Common myeloid progenitor, CD34-positive (primary cell): ENCODE measurements around the gene RRP15. TPM values are rescaled to one million over a fixed set of nuclear protein-coding genes. Genes with fewer than 3 reads are reported as not detected.

Experiments used
- CTCF ChIA-PET: fragments of 350-600 bp; sonication (Branson Sonifier 250); formaldehyde crosslinking; loops from one replicate; lab custom pipeline; 2021; ENCODE audit warnings: antibody characterized with exemption; lab: Charles Lee
- POLR2A ChIA-PET: fragments of 350-600 bp; sonication (Branson Sonifier 250); formaldehyde crosslinking; loops from one replicate; lab custom pipeline; 2021; ENCODE audit warnings: antibody characterized with exemption; lab: Charles Lee
- DNase-seq, 3 donors: peaks; one replicate each; pipeline versions ENCODE4 v3.0.0 to v3.0.0-alpha.2; 2013
- H3K27ac ChIP-seq, 2 experiments: 1 replicate in 1 of 2; 2 replicates in 1 of 2; pipeline ENCODE4 v1.7.0; 2013; ENCODE audit warnings: inconsistent platforms in 2 of 2, low read length in 2 of 2, mild to moderate bottlenecking in 2 of 2, low read depth in 1 of 2, moderate library complexity in 1 of 2; ENCODE audit not compliant: severe bottlenecking in 2 of 2, insufficient read depth in 1 of 2, poor library complexity in 1 of 2
- H3K27me3 ChIP-seq, 5 experiments: replicated peaks in 2 of 5; 1 replicate in 3 of 5; 2 replicates in 2 of 5; pipeline versions ENCODE4 v1.6.1 to v1.7.0; 2013; ENCODE audit warnings: low read length in 4 of 5, mild to moderate bottlenecking in 2 of 5, moderate library complexity in 2 of 5, inconsistent platforms in 1 of 5; ENCODE audit not compliant: insufficient read depth in 5 of 5, control insufficient read depth in 4 of 5
- H3K36me3 ChIP-seq, 4 experiments: 1 replicate in 2 of 4; 2 replicates in 2 of 4; pipeline versions ENCODE4 v1.6.1 to v1.7.0; 2013; ENCODE audit warnings: low read length in 3 of 4, control low read depth in 1 of 4, mild to moderate bottlenecking in 1 of 4; ENCODE audit not compliant: control insufficient read depth in 4 of 4, insufficient read depth in 4 of 4
- H3K4me1 ChIP-seq, 4 experiments: 1 replicate in 3 of 4; 2 replicates in 1 of 4; pipeline versions ENCODE4 v1.6.1 to v1.7.1; 2013; ENCODE audit warnings: low read length in 3 of 4, mild to moderate bottlenecking in 3 of 4, control low read depth in 1 of 4, inconsistent platforms in 1 of 4, moderate library complexity in 1 of 4; ENCODE audit not compliant: control insufficient read depth in 4 of 4, insufficient read depth in 4 of 4; ENCODE audit errors: control extremely low read depth in 1 of 4
- H3K4me3 ChIP-seq, 7 experiments: 1 replicate in 4 of 7; 2 replicates in 3 of 7; pipeline versions ENCODE4 v1.5.1 to v1.7.0; 2013; ENCODE audit warnings: mild to moderate bottlenecking in 7 of 7, low read length in 6 of 7, moderate library complexity in 6 of 7, inconsistent platforms in 2 of 7, low read depth in 2 of 7, control low read depth in 1 of 7; ENCODE audit not compliant: insufficient read depth in 4 of 7, control insufficient read depth in 1 of 7; ENCODE audit errors: extremely low read depth in 1 of 7
- H3K9me3 ChIP-seq, 5 experiments: 1 replicate in 4 of 5; 2 replicates in 1 of 5; pipeline versions ENCODE4 v1.6.1 to v1.7.1; 2013; ENCODE audit warnings: low read length in 4 of 5, mild to moderate bottlenecking in 2 of 5, inconsistent platforms in 1 of 5, low read depth in 1 of 5, moderate library complexity in 1 of 5; ENCODE audit not compliant: control insufficient read depth in 4 of 5, insufficient read depth in 2 of 5; ENCODE audit errors: control extremely low read depth in 1 of 5
- WGBS: methylation state at CpG from one replicate; pipeline ENCODE4 v1.1.5; 2013; ENCODE audit not compliant: insufficient coverage; 5-methylcytosine and 5-hydroxymethylcytosine counted together
- polyA plus RNA-seq: library from polyadenylated mRNA; unstranded; fragments of 120-200 nt; gene quantifications from one replicate; pipeline ENCODE4 v1.2.1, GENCODE V29; 2013

Gene RRP15
- polyA plus RNA-seq: 11.1 TPM

GRCh38 chr1:218284917-218285635, at the start of gene RRP15:
Gene RRP15 (plus strand): TSS chr1:218285293. CDS start chr1:218285317, 24 bp downstream.
- Histone ChIP-seq H3K4me1 (peaks cover 10 to 25% (median 15%) of the 10 kb centered on the region in 4 experiments), H3K4me3 (peak within 1 kb of the TSS; percentile 73 to 99 (median 89)), H3K27me3 (peaks cover 0 to 2% (median 0%) of the 10 kb centered on the region in 5 experiments), H3K36me3 (no peaks in the 10 kb centered on the region), H3K27ac (peak within 1 kb of the TSS; percentile 74 to 90), H3K9me3 (peaks cover 0 to 5% (median 4%) of the 10 kb centered on the region in 5 experiments)
- ChIA-PET CTCF (interaction anchor here (0.9 to 2.1 kb wide), 7 partner anchors 9 to 57 kb away, joined by 3 to 10 read pairs (median 4); no protein-coding TSS in a partner anchor), POLR2A (interaction anchor here (1.1 kb wide), 1 partner anchor 22 kb away, joined by 3 read pairs; no protein-coding TSS in a partner anchor)
- WGBS: 0% methylated on average over 28 of the region's 45 CpGs
- peak; percentile 92 to 97 (median 95) for DNase-seq

- no peak overlapping the region for H3K4me3 ChIP-seq
- no peak overlapping the region for H3K27ac ChIP-seq
- 93% methylated on average over 2 of the region's 3 CpGs for WGBS
- DNase-seq: no peak
- H3K27me3 ChIP-seq: peaks cover 0 to 3% (median 0%) of the 10 kb centered on the region in 5 experiments
- no peaks in the 10 kb centered on the region for H3K36me3 ChIP-seq
- H3K4me1 ChIP-seq: no peaks in the 10 kb centered on the region
- POLR2A ChIA-PET: no interaction called here
- H3K9me3 ChIP-seq: no peaks in the 10 kb centered on the region
- CTCF ChIA-PET: no interaction called here
These were observed 42.9 kb upstream of the RRP15 start for GRCh38 chr1:218242171-218242570.

GRCh38 chr1:218247339-218247738, 37.8 kb upstream of the RRP15 start:
- Histone ChIP-seq H3K4me3 (no peak overlapping the region), H3K27ac (no peak overlapping the region), H3K36me3 (no peaks in the 10 kb centered on the region), H3K4me1 (no peaks in the 10 kb centered on the region), H3K9me3 (no peaks in the 10 kb centered on the region), H3K27me3 (peaks cover 0 to 3% (median 3%) of the 10 kb centered on the region in 5 experiments)
- POLR2A ChIA-PET: no interaction called here
- DNase-seq: no peak
- CTCF ChIA-PET: no interaction called here

- Histone ChIP-seq H3K9me3 (no peaks in the 10 kb centered on the region), H3K27ac (no peak overlapping the region), H3K36me3 (no peaks in the 10 kb centered on the region), H3K4me3 (no peak overlapping the region), H3K27me3 (peaks cover 0 to 5% (median 3%) of the 10 kb centered on the region in 5 experiments), H3K4me1 (no peaks in the 10 kb centered on the region)
- POLR2A ChIA-PET: no interaction called here
- no peak for DNase-seq
- WGBS: 100% methylated on average over 1 of the region's 6 CpGs
- CTCF ChIA-PET: interaction anchor here (1.9 kb wide), 1 partner anchor 11 kb away, joined by 6 read pairs; no protein-coding TSS in a partner anchor
These were observed 35.6 kb upstream of the RRP15 start for GRCh38 chr1:218249338-218250140.

- Histone ChIP-seq H3K27me3 (peaks cover 0 to 5% (median 3%) of the 10 kb centered on the region in 5 experiments), H3K4me3 (no peak overlapping the region), H3K36me3 (no peaks in the 10 kb centered on the region), H3K9me3 (no peaks in the 10 kb centered on the region), H3K27ac (no peak overlapping the region), H3K4me1 (no peaks in the 10 kb centered on the region)
- WGBS: 93% methylated on average over 3 of the region's 4 CpGs
- ChIA-PET CTCF (interaction anchor here (0.6 to 1.9 kb wide), 2 partner anchors 10 to 466 kb away, joined by 3 to 6 read pairs; no protein-coding TSS in a partner anchor), POLR2A (no interaction called here)
- DNase-seq: no peak
These were observed 34.6 kb upstream of the RRP15 start for GRCh38 chr1:218250492-218250891.

GRCh38 chr1:218254296-218254946, 30.7 kb upstream of the RRP15 start:
- Histone ChIP-seq H3K4me1 (no peaks in the 10 kb centered on the region), H3K9me3 (no peaks in the 10 kb centered on the region), H3K27me3 (peaks cover 0 to 3% (median 2%) of the 10 kb centered on the region in 5 experiments), H3K4me3 (no peak overlapping the region), H3K27ac (no peak overlapping the region), H3K36me3 (no peaks in the 10 kb centered on the region)
- DNase-seq: no peak
- WGBS: 73% methylated on average over 4 of the region's 8 CpGs
- ChIA-PET CTCF (no interaction called here), POLR2A (no interaction called here)
